ENCODE data around the gene MARF1.

GRCh38 chr16:15575293-15576049 lies 67.5 kb downstream of the MARF1 start:
- TF ChIP-seq, protein P1, sequence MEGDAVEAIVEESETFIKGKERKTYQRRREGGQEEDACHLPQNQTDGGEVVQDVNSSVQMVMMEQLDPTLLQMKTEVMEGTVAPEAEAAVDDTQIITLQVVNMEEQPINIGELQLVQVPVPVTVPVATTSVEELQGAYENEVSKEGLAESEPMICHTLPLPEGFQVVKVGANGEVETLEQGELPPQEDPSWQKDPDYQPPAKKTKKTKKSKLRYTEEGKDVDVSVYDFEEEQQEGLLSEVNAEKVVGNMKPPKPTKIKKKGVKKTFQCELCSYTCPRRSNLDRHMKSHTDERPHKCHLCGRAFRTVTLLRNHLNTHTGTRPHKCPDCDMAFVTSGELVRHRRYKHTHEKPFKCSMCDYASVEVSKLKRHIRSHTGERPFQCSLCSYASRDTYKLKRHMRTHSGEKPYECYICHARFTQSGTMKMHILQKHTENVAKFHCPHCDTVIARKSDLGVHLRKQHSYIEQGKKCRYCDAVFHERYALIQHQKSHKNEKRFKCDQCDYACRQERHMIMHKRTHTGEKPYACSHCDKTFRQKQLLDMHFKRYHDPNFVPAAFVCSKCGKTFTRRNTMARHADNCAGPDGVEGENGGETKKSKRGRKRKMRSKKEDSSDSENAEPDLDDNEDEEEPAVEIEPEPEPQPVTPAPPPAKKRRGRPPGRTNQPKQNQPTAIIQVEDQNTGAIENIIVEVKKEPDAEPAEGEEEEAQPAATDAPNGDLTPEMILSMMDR (IDR thresholded peaks at IDR 0.05) = no peak
- TF ChIP-seq POLR2A (IDR thresholded peaks at IDR 0.05) (no peak), POLR2AphosphoS5 (IDR thresholded peaks at IDR 0.05) (no peak)
